WTC11 (cell line): ENCODE data around the gene AGA. TPM values are rescaled to one million over a fixed set of nuclear protein-coding genes. Genes with fewer than 3 reads are reported as not detected.

Source experiments
- ATAC-seq: fragments of 200-7000 bp; cut with Tn5 transposase; 2 replicates; pipeline ENCODE4 v1.10.0; 2021; ENCODE audit warnings: mild to moderate bottlenecking, moderate library complexity
- CTCF ChIA-PET: fragments of 300-600 bp; sonication (Branson Sonifier 250); formaldehyde crosslinking; loops from one replicate; lab custom pipeline; 2021; ENCODE audit warnings: antibody characterized with exemption; lab: Charles Lee
- POLR2A ChIA-PET: fragments of 350-600 bp; sonication (Branson Sonifier 250); formaldehyde crosslinking; loops from one replicate; lab custom pipeline; 2021; ENCODE audit warnings: antibody characterized with exemption; lab: Charles Lee
- DNase-seq: peaks from one replicate; pipeline ENCODE4 v3.0.0; 2021; ENCODE audit warnings: low spot score
- H3K27ac Mint-ChIP-seq: 2 replicates; pipeline ENCODE4 v1.8.0; 2021; ENCODE audit warnings: mixed read lengths
- H3K27me3 Mint-ChIP-seq: 2 replicates; pipeline ENCODE4 v1.8.0; 2021; ENCODE audit warnings: low read depth, mild to moderate bottlenecking, moderate library complexity, mixed read lengths
- H3K36me3 Mint-ChIP-seq: 2 replicates; pipeline ENCODE4 v1.8.0; 2021; ENCODE audit warnings: mixed read lengths
- H3K4me1 Mint-ChIP-seq: 2 replicates; pipeline ENCODE4 v1.8.0; 2022; ENCODE audit warnings: mixed read lengths
- H3K4me3 Mint-ChIP-seq: 2 replicates; pipeline ENCODE4 v1.8.0; 2021; ENCODE audit warnings: mild to moderate bottlenecking, moderate library complexity, mixed read lengths
- H3K9me3 Mint-ChIP-seq: 2 replicates; pipeline ENCODE4 v1.8.0; 2021; ENCODE audit warnings: mixed read lengths
- ARID4B ChIP-seq: sonication (generic); formaldehyde crosslinking; IDR thresholded peaks from 2 replicates; pipeline ENCODE4 v1.8.0; 2023; ENCODE audit warnings: missing genetic modification reagents, mild to moderate bottlenecking, borderline replicate concordance
- E2F5 ChIP-seq: sonication (generic); formaldehyde crosslinking; IDR thresholded peaks from 2 replicates; pipeline ENCODE4 v1.8.1; 2022; ENCODE audit warnings: mild to moderate bottlenecking, moderate library complexity, missing genetic modification reagents
- GRHL2 ChIP-seq: fragments of 250-450 bp; sonication (Bioruptor Pico); IDR thresholded peaks from 2 replicates; pipeline ENCODE4 v1.8.0; 2022; ENCODE audit warnings: mild to moderate bottlenecking, moderate library complexity; ENCODE audit not compliant: insufficient replicate concordance, severe bottlenecking
- GTF2I ChIP-seq: fragments of 250-450 bp; sonication (Bioruptor Pico); conservative IDR thresholded peaks from 2 replicates; pipeline ENCODE4 v1.4.0; 2021; ENCODE audit warnings: mild to moderate bottlenecking
- HMGA2 ChIP-seq: fragments of 250-450 bp; sonication (Bioruptor Pico); IDR thresholded peaks from 2 replicates; pipeline ENCODE4 v1.4.0; 2021; ENCODE audit warnings: mild to moderate bottlenecking, moderate library complexity
- IRF2 ChIP-seq: sonication (generic); formaldehyde crosslinking; IDR thresholded peaks from 2 replicates; pipeline ENCODE4 v1.8.0; 2022; ENCODE audit warnings: low read depth, missing genetic modification reagents, borderline replicate concordance
- JAZF1 ChIP-seq: fragments of 250-450 bp; sonication (Bioruptor Pico); IDR thresholded peaks from 2 replicates; pipeline ENCODE4 v1.9.0; 2021; ENCODE audit warnings: moderate library complexity, mild to moderate bottlenecking, inconsistent platforms
- JUN ChIP-seq: sonication (generic); formaldehyde crosslinking; IDR thresholded peaks from 2 replicates; pipeline ENCODE4 v1.8.0; 2023; ENCODE audit warnings: mild to moderate bottlenecking, missing genetic modification reagents
- NFE2L1 ChIP-seq: sonication (generic); formaldehyde crosslinking; IDR thresholded peaks from 2 replicates; pipeline ENCODE4 v1.8.1; 2023; ENCODE audit warnings: missing genetic modification reagents
- PREB ChIP-seq: sonication (generic); formaldehyde crosslinking; IDR thresholded peaks from 2 replicates; pipeline ENCODE4 v1.8.1; 2022; ENCODE audit warnings: mild to moderate bottlenecking, missing genetic modification reagents, moderate library complexity, borderline replicate concordance
- RELA ChIP-seq: sonication (generic); formaldehyde crosslinking; IDR thresholded peaks from 2 replicates; pipeline ENCODE4 v1.8.1; 2022; ENCODE audit warnings: missing genetic modification reagents, mild to moderate bottlenecking, borderline replicate concordance
- RORB ChIP-seq: fragments of 250-450 bp; sonication (Bioruptor Pico); IDR thresholded peaks from 2 replicates; pipeline ENCODE4 v1.9.0; 2021; ENCODE audit warnings: mild to moderate bottlenecking
- SMAD3 ChIP-seq: sonication (generic); formaldehyde crosslinking; IDR thresholded peaks from 2 replicates; pipeline ENCODE4 v1.8.0; 2022; ENCODE audit warnings: missing genetic modification reagents, mild to moderate bottlenecking, borderline replicate concordance
- SOX15 ChIP-seq: fragments of 250-450 bp; sonication (Bioruptor Pico); IDR thresholded peaks from 2 replicates; pipeline ENCODE4 v1.9.0; 2021; ENCODE audit warnings: mild to moderate bottlenecking
- STAT6 ChIP-seq: sonication (generic); formaldehyde crosslinking; conservative IDR thresholded peaks from 2 replicates; pipeline ENCODE4 v1.8.1; 2023; ENCODE audit warnings: mild to moderate bottlenecking, low read depth, missing genetic modification reagents, moderate library complexity
- TEAD1 ChIP-seq: sonication (generic); formaldehyde crosslinking; IDR thresholded peaks from 2 replicates; pipeline ENCODE4 v1.8.0; 2022; ENCODE audit warnings: mild to moderate bottlenecking, missing genetic modification reagents
- ZBTB43 ChIP-seq: sonication (generic); formaldehyde crosslinking; IDR thresholded peaks from 2 replicates; pipeline ENCODE4 v1.8.1; 2023; ENCODE audit warnings: mild to moderate bottlenecking, missing genetic modification reagents
- total RNA-seq: library from RNA; stranded (reverse); gene quantifications from 3 replicates; pipeline ENCODE4 v1.2.3, GENCODE V29; 2021

AGA gene
- total RNA-seq, 1 experiment from 2014 or later = 6.8 TPM

GRCh38 chr4:177391287-177391686, 51.0 kb downstream of the AGA start:
- H3K27me3 Mint-ChIP-seq = no peaks in the 10 kb centered on the region
- CTCF ChIA-PET = interaction anchor here (1.0 to 1.4 kb wide), 2 partner anchors 10 to 141 kb away, joined by 3 to 9 read pairs; no protein-coding TSS in a partner anchor
- H3K4me1 Mint-ChIP-seq = peaks cover under 1% of the 10 kb centered on the region; the same call in 1 of the 2 replicates
- H3K36me3 Mint-ChIP-seq = no peaks in the 10 kb centered on the region
- H3K9me3 Mint-ChIP-seq = no peaks in the 10 kb centered on the region
- TF ChIP-seq RELA (CRISPR knock-in tag) = no peak
- no peak for TF ChIP-seq IRF2 (CRISPR knock-in tag)
- no peak overlapping the region for H3K4me3 Mint-ChIP-seq
- H3K27ac Mint-ChIP-seq = no peak overlapping the region
- ATAC-seq = no peak
- POLR2A ChIA-PET = interaction anchor here (0.6 kb wide), 1 partner anchor 45 kb away, joined by 5 read pairs; no protein-coding TSS in a partner anchor
- DNase-seq = no peak

- no peak for DNase-seq
- Mint-ChIP-seq H3K36me3 (peaks cover 2% of the 10 kb centered on the region; the same call in 1 of the 2 replicates), H3K27ac (no peak overlapping the region), H3K27me3 (no peaks in the 10 kb centered on the region), H3K4me3 (no peak overlapping the region), H3K9me3 (no peaks in the 10 kb centered on the region; the same call in 1 of the 2 replicates), H3K4me1 (no peaks in the 10 kb centered on the region)
- CTCF ChIA-PET = no interaction called here
- no peak for ATAC-seq
- POLR2A ChIA-PET = interaction anchor here (0.7 kb wide), 1 partner anchor 55 kb away, joined by 6 read pairs; no protein-coding TSS in a partner anchor
- no peak for TF ChIP-seq HMGA2 (CRISPR knock-in tag)
- TF ChIP-seq TEAD1 (CRISPR knock-in tag) = no peak
- no peak for TF ChIP-seq SMAD3 (CRISPR knock-in tag)
- no peak for TF ChIP-seq JAZF1
- no peak for TF ChIP-seq E2F5 (CRISPR knock-in tag)
- no peak for TF ChIP-seq GTF2I (CRISPR knock-in tag)
- no peak for TF ChIP-seq STAT6 (CRISPR knock-in tag)
- no peak for TF ChIP-seq RORB (CRISPR knock-in tag)
- no peak for TF ChIP-seq PREB
- TF ChIP-seq, all 79 proteins: peak for 0
Observed at GRCh38 chr4:177386278-177386815, 55.9 kb downstream of the AGA start.

GRCh38 chr4:177385576-177386277, 56.5 kb downstream of the AGA start:
- Mint-ChIP-seq H3K4me3 (no peak overlapping the region), H3K27ac (no peak overlapping the region), H3K9me3 (peaks cover 4% of the 10 kb centered on the region), H3K27me3 (no peaks in the 10 kb centered on the region), H3K36me3 (peaks cover 5% of the 10 kb centered on the region), H3K4me1 (no peaks in the 10 kb centered on the region)
- DNase-seq (no peak), ATAC-seq (no peak)
- CTCF ChIA-PET = no interaction called here
- POLR2A ChIA-PET = no interaction called here
- TF ChIP-seq SOX15 (no peak), GRHL2 (CRISPR knock-in tag) (no peak), ARID4B (CRISPR knock-in tag) (no peak), RELA (CRISPR knock-in tag) (no peak), ZBTB43 (no peak), JUN (CRISPR knock-in tag) (no peak), HMGA2 (CRISPR knock-in tag) (no peak), PREB (no peak), TEAD1 (CRISPR knock-in tag) (no peak), NFE2L1 (no peak)
